GM12865 (cell line): ENCODE measurements around the gene ACBD4.

Source experiments
- DNase-seq: peaks from one replicate; pipeline ENCODE4 v3.0.0; 2010; ENCODE audit warnings: low read depth
- H3K4me3 ChIP-seq: 2 replicates; pipeline ENCODE4 v1.5.1; 2011; ENCODE audit warnings: mild to moderate bottlenecking, low read depth, low read length, control low read depth
- TF ChIP-seq, protein P1 (sequence below): IDR thresholded peaks from 2 replicates; pipeline ENCODE4 v1.5.1; 2011; ENCODE audit warnings: low read length, control low read depth, low read depth, inconsistent platforms; ENCODE audit not compliant: insufficient read depth; ENCODE audit errors: missing control alignments

The ACBD4 gene

GRCh38 chr17:45104029-45104428 is 31.5 kb upstream of the ACBD4 start:
- TF ChIP-seq, protein P1, sequence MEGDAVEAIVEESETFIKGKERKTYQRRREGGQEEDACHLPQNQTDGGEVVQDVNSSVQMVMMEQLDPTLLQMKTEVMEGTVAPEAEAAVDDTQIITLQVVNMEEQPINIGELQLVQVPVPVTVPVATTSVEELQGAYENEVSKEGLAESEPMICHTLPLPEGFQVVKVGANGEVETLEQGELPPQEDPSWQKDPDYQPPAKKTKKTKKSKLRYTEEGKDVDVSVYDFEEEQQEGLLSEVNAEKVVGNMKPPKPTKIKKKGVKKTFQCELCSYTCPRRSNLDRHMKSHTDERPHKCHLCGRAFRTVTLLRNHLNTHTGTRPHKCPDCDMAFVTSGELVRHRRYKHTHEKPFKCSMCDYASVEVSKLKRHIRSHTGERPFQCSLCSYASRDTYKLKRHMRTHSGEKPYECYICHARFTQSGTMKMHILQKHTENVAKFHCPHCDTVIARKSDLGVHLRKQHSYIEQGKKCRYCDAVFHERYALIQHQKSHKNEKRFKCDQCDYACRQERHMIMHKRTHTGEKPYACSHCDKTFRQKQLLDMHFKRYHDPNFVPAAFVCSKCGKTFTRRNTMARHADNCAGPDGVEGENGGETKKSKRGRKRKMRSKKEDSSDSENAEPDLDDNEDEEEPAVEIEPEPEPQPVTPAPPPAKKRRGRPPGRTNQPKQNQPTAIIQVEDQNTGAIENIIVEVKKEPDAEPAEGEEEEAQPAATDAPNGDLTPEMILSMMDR, result no peak
- H3K4me3 ChIP-seq, result no peak overlapping the region
- DNase-seq, result no peak

- no peak overlapping the region for H3K4me3 ChIP-seq
- DNase-seq, result no peak
These were observed 31.0 kb upstream of the ACBD4 start for GRCh38 chr17:45104497-45104896.

GRCh38 chr17:45104907-45105624 is 30.4 kb upstream of the ACBD4 start:
- no peak for DNase-seq
- H3K4me3 ChIP-seq, result no peak overlapping the region
- TF ChIP-seq, protein P1, result no peak

More at GRCh38 chr17:45104497-45104896, 31.0 kb upstream of the ACBD4 start:
- TF ChIP-seq, protein P1, result no peak

GRCh38 chr17:45106096-45106495 is 29.4 kb upstream of the ACBD4 start:
- H3K4me3 ChIP-seq, result no peak overlapping the region
- TF ChIP-seq, protein P1, result no peak
- no peak for DNase-seq

DNA sequence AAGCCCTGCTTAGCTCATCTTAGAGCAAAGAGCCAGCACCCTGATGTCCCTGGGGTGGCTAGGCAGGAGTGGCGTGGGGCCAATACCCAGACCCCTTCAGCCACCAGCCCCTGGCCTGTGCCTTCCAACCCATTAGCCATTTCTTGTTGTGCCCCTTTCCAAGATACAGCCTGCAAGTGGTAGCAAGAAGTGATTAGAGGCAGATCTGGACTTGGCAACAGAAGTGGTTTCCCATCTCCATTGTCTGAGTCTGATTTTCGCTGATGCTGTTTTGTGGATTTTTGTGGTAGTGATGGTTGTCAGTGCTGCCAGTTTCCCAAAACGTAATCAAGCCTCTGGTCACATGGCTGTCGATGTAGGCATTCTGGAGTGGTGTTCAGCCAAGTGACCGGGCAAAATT is 28.9 kb upstream of the ACBD4 start:
- TF ChIP-seq, protein P1, result no peak
- H3K4me3 ChIP-seq, result no peak overlapping the region
- DNase-seq, result no peak

GRCh38 chr17:45107293-45108010 is 28.0 kb upstream of the ACBD4 start:
- DNase-seq, result no peak
- TF ChIP-seq, protein P1, result no peak
- H3K4me3 ChIP-seq, result no peak overlapping the region
